ENCODE measurements around the gene COLEC12. TPM values are rescaled to one million over a fixed set of nuclear protein-coding genes. Genes with fewer than 3 reads are reported as not detected.

The COLEC12 gene
- total and polyA plus RNA-seq, 2 donors (not counting 3 experiments of a cell fraction or from before 2014, with no cell fraction given), result 8.0 to 17.1 TPM

DNA sequence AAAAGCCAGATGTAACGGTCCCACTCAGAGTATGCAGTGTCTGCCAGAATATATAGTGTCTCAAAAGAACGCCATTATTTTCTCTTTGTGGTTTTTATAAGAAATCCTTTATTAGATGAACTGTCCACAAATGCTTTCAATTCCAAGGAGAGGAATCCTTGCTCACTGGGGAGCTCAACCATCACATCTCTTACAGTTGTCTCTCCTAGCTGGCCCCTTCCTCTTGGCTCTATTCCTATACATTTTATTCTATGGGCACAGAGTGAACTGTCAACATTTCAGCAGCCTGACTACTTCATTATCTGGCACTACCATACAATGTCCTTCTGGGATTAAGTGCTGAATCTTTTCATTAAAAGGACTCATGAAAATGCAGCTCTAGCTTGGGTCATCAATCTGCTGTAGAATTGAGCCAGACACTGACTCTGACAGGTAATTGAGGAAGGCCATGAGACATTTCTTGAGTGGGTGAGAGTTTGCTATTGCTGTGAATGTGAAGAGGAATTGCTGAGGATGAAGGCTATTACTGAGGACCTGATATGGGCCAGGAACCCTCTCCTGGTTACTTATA, 136.2 kb downstream of the COLEC12 start:
- FAIRE-seq, result no peak
- H3K36me3 ChIP-seq (ENCODE audit: control insufficient read depth in 2 of 2, extremely low read depth in 1 of 2, insufficient read depth in 2 of 2, low read length in 2 of 2), result no peaks in the 10 kb centered on the region
- no peaks in the 10 kb centered on the region for H3K9me1 ChIP-seq (replicated peaks; ENCODE audit: control insufficient read depth, extremely low read depth, insufficient read depth, low read length)
- H3K27me3 ChIP-seq (ENCODE audit: control insufficient read depth in 2 of 2, insufficient read depth in 2 of 2, low read length in 2 of 2), result no peaks in the 10 kb centered on the region
- no peaks in the 10 kb centered on the region for H3K4me1 ChIP-seq (ENCODE audit: control insufficient read depth, extremely low read depth, insufficient read depth, low read length)
- ChIA-PET CTCF (interaction anchor here (1.5 kb wide), 1 partner anchor 9 kb away, joined by 5 read pairs; no protein-coding TSS in a partner anchor), POLR2A (no interaction called here)
- H3K9ac ChIP-seq (replicated peaks; ENCODE audit: extremely low read depth, insufficient read depth, low read length), result no peak overlapping the region
- DNase-seq (ENCODE audit: low read depth, low spot score), result no peak
- H4K20me1 ChIP-seq (replicated peaks; ENCODE audit: control insufficient read depth, extremely low read depth, insufficient read depth, low read length), result no peaks in the 10 kb centered on the region
- TF ChIP-seq, protein P1, sequence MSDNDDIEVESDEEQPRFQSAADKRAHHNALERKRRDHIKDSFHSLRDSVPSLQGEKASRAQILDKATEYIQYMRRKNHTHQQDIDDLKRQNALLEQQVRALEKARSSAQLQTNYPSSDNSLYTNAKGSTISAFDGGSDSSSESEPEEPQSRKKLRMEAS (IDR thresholded peaks at IDR 0.05; ENCODE audit: insufficient read depth, insufficient read length), result no peak
- TF ChIP-seq JUN (IDR thresholded peaks at IDR 0.05; ENCODE audit: borderline replicate concordance, insufficient read depth, insufficient read length, low read depth) (no peak), CTCF (IDR thresholded peaks at IDR 0.05; ENCODE audit: extremely low read depth in 1 of 2, insufficient read depth in 1 of 2, low read depth in 1 of 2, low read length in 2 of 2) (no peak), FOS (IDR thresholded peaks at IDR 0.05; ENCODE audit: borderline replicate concordance, insufficient read depth, low read length) (no peak), MYC (IDR thresholded peaks at IDR 0.05; ENCODE audit: low read depth, low read length) (no peak), POLR2AphosphoS5 (IDR thresholded peaks at IDR 0.05; ENCODE audit: insufficient read depth, low read depth, low read length) (no peak), GATA2 (IDR thresholded peaks at IDR 0.05; ENCODE audit: insufficient read depth, insufficient read length, low read depth, low read length) (no peak), EZH2 (IDR thresholded peaks at IDR 0.05; ENCODE audit: borderline replicate concordance, low read depth, low read length, severe bottlenecking) (no peak), POLR2A (IDR thresholded peaks at IDR 0.05; ENCODE audit: low read depth, low read length) (no peak)
- intact Hi-C loops (cut with micrococcal nuclease), result no loop called here
- BruUV-seq (replicated peaks), result no TSS peak
- H3K27ac ChIP-seq (ENCODE audit: insufficient read depth, low read depth, low read length), result no peak overlapping the region
- no peaks in the 10 kb centered on the region for H3K9me3 ChIP-seq (replicated peaks; ENCODE audit: control insufficient read depth, insufficient read depth, low read length)
- dilution Hi-C loops (cut with MboI; ENCODE audit: extremely low pct_ligation_motif_present, low sequenced_read_pairs), result no loop called here
- no peaks in the 10 kb centered on the region for H3K79me2 ChIP-seq (ENCODE audit: control insufficient read depth, insufficient read depth, low read length)
- no peak overlapping the region for H3K4me2 ChIP-seq (ENCODE audit: insufficient read depth, low read length)
- no peak overlapping the region for H2AFZ ChIP-seq (ENCODE audit: low read depth, low read length)
- H3K4me3 ChIP-seq (replicated peaks in 1 of 3; ENCODE audit: insufficient read depth in 1 of 3, low read depth in 1 of 3, low read length in 3 of 3), result no peak overlapping the region
